ENCODE data around the gene IPPK. TPM values are rescaled to one million over a fixed set of nuclear protein-coding genes. Genes with fewer than 3 reads are reported as not detected.
A peak's percentile ranks its signal among the peaks of the same experiment; 100 is the strongest.

IPPK gene
- total RNA-seq, 1 experiment from 2014 or later, result 13.2 TPM

GRCh38 chr9:92644278-92644677 is 25.7 kb downstream of the IPPK start:
- H3K36me3 ChIP-seq, result peaks cover 82% of the 10 kb centered on the region
- no peak for DNase-seq (ENCODE audit: low read depth in 1 of 2, low spot score in 2 of 2)
- H3K27ac ChIP-seq, result no peak overlapping the region
- H3K4me1 ChIP-seq (replicated peaks), result no peaks in the 10 kb centered on the region
- H3K4me3 ChIP-seq, result no peak overlapping the region
- H3K27me3 ChIP-seq (replicated peaks), result no peaks in the 10 kb centered on the region; the same call in 1 of the 2 replicates
- H3K9me3 ChIP-seq (replicated peaks), result no peaks in the 10 kb centered on the region

GRCh38 chr9:92642564-92642963 is 27.4 kb downstream of the IPPK start:
- H3K4me1 ChIP-seq (replicated peaks), result no peaks in the 10 kb centered on the region
- no peaks in the 10 kb centered on the region for H3K9me3 ChIP-seq (replicated peaks)
- H3K27ac ChIP-seq, result no peak overlapping the region
- no peak overlapping the region for H3K4me3 ChIP-seq
- peaks cover 81% of the 10 kb centered on the region for H3K36me3 ChIP-seq
- no peak for DNase-seq (ENCODE audit: low read depth in 1 of 2, low spot score in 2 of 2)
- no peaks in the 10 kb centered on the region; the same call in 1 of the 2 replicates for H3K27me3 ChIP-seq (replicated peaks)

GRCh38 chr9:92642041-92642451 is 27.9 kb downstream of the IPPK start:
- peaks cover 81% of the 10 kb centered on the region for H3K36me3 ChIP-seq
- no peaks in the 10 kb centered on the region for H3K4me1 ChIP-seq (replicated peaks)
- DNase-seq (ENCODE audit: low read depth in 1 of 2, low spot score in 2 of 2), result no peak
- H3K27me3 ChIP-seq (replicated peaks), result no peaks in the 10 kb centered on the region; the same call in 1 of the 2 replicates
- H3K4me3 ChIP-seq, result no peak overlapping the region
- H3K27ac ChIP-seq, result no peak overlapping the region
- H3K9me3 ChIP-seq (replicated peaks), result no peaks in the 10 kb centered on the region

GRCh38 chr9:92641092-92641809 is 28.7 kb downstream of the IPPK start:
- Histone ChIP-seq H3K4me3 (no peak overlapping the region), H3K36me3 (peaks cover 76% of the 10 kb centered on the region), H3K27me3 (replicated peaks) (no peaks in the 10 kb centered on the region; the same call in 1 of the 2 replicates), H3K9me3 (replicated peaks) (no peaks in the 10 kb centered on the region), H3K4me1 (replicated peaks) (no peaks in the 10 kb centered on the region), H3K27ac (no peak overlapping the region)
- no peak for DNase-seq (ENCODE audit: low read depth in 1 of 2, low spot score in 2 of 2)

GRCh38 chr9:92640398-92641091 is 29.4 kb downstream of the IPPK start:
- H3K9me3 ChIP-seq (replicated peaks), result no peaks in the 10 kb centered on the region
- no peak for DNase-seq (ENCODE audit: low read depth in 1 of 2, low spot score in 2 of 2)
- peaks cover 72% of the 10 kb centered on the region for H3K36me3 ChIP-seq
- no peak overlapping the region for H3K27ac ChIP-seq
- no peaks in the 10 kb centered on the region for H3K4me1 ChIP-seq (replicated peaks)
- no peaks in the 10 kb centered on the region for H3K27me3 ChIP-seq (replicated peaks)
- no peak overlapping the region for H3K4me3 ChIP-seq

- Histone ChIP-seq H3K4me3 (no peak overlapping the region), H3K36me3 (peaks cover 74% of the 10 kb centered on the region)
Observed at GRCh38 chr9:92639791-92640271, 30.1 kb downstream of the IPPK start.

GRCh38 chr9:92639124-92639523 is 30.8 kb downstream of the IPPK start:
- Histone ChIP-seq H3K9me3 (replicated peaks) (no peaks in the 10 kb centered on the region), H3K4me1 (replicated peaks) (no peaks in the 10 kb centered on the region), H3K4me3 (no peak overlapping the region), H3K36me3 (peaks cover 76% of the 10 kb centered on the region), H3K27me3 (replicated peaks) (no peaks in the 10 kb centered on the region), H3K27ac (no peak overlapping the region)
- no peak for DNase-seq (ENCODE audit: low read depth in 1 of 2, low spot score in 2 of 2)

More at GRCh38 chr9:92639791-92640271, 30.1 kb downstream of the IPPK start:
- no peak for DNase-seq (ENCODE audit: low read depth in 1 of 2, low spot score in 2 of 2)
- Histone ChIP-seq H3K4me1 (replicated peaks) (no peaks in the 10 kb centered on the region), H3K9me3 (replicated peaks) (no peaks in the 10 kb centered on the region), H3K27me3 (replicated peaks) (no peaks in the 10 kb centered on the region), H3K27ac (no peak overlapping the region)

- H3K9me3 ChIP-seq (replicated peaks), result no peaks in the 10 kb centered on the region
- no peak for DNase-seq (ENCODE audit: low read depth in 1 of 2, low spot score in 2 of 2)
- no peak overlapping the region for H3K4me3 ChIP-seq
- H3K4me1 ChIP-seq (replicated peaks), result no peaks in the 10 kb centered on the region
- H3K27ac ChIP-seq, result no peak overlapping the region
- no peaks in the 10 kb centered on the region for H3K27me3 ChIP-seq (replicated peaks)
- H3K36me3 ChIP-seq, result peaks cover 76% of the 10 kb centered on the region
Observed at GRCh38 chr9:92638621-92639101, 31.3 kb downstream of the IPPK start.

- Histone ChIP-seq H3K27me3 (replicated peaks) (no peaks in the 10 kb centered on the region), H3K27ac (no peak overlapping the region), H3K4me1 (replicated peaks) (no peaks in the 10 kb centered on the region), H3K4me3 (no peak overlapping the region), H3K9me3 (replicated peaks) (no peaks in the 10 kb centered on the region), H3K36me3 (peaks cover 76% of the 10 kb centered on the region)
- DNase-seq (ENCODE audit: low read depth in 1 of 2, low spot score in 2 of 2), result no peak
Observed at GRCh38 chr9:92637886-92638620, 31.9 kb downstream of the IPPK start.

GRCh38 chr9:92637326-92637725 is 32.6 kb downstream of the IPPK start:
- Histone ChIP-seq H3K36me3 (peaks cover 74% of the 10 kb centered on the region), H3K4me3 (no peak overlapping the region), H3K4me1 (replicated peaks) (no peaks in the 10 kb centered on the region), H3K9me3 (replicated peaks) (no peaks in the 10 kb centered on the region), H3K27me3 (replicated peaks) (no peaks in the 10 kb centered on the region), H3K27ac (no peak overlapping the region)
- DNase-seq (ENCODE audit: low read depth in 1 of 2, low spot score in 2 of 2), result no peak

GRCh38 chr9:92636627-92637026 is 33.3 kb downstream of the IPPK start:
- Histone ChIP-seq H3K4me1 (replicated peaks) (no peaks in the 10 kb centered on the region), H3K27me3 (replicated peaks) (no peaks in the 10 kb centered on the region), H3K4me3 (no peak overlapping the region), H3K27ac (no peak overlapping the region), H3K9me3 (replicated peaks) (no peaks in the 10 kb centered on the region), H3K36me3 (peaks cover 74% of the 10 kb centered on the region)
- DNase-seq (ENCODE audit: low read depth in 1 of 2, low spot score in 2 of 2), result no peak

- no peak overlapping the region for H3K4me3 ChIP-seq
- no peaks in the 10 kb centered on the region for H3K4me1 ChIP-seq (replicated peaks)
- no peak for DNase-seq (ENCODE audit: low read depth in 1 of 2, low spot score in 2 of 2)
- no peaks in the 10 kb centered on the region for H3K9me3 ChIP-seq (replicated peaks)
- H3K27me3 ChIP-seq (replicated peaks), result no peaks in the 10 kb centered on the region
- H3K36me3 ChIP-seq, result peaks cover 74% of the 10 kb centered on the region
- no peak overlapping the region for H3K27ac ChIP-seq
Observed at GRCh38 chr9:92635760-92636159, 34.2 kb downstream of the IPPK start.

GRCh38 chr9:92634712-92635605 is 35.0 kb downstream of the IPPK start:
- Histone ChIP-seq H3K9me3 (replicated peaks) (no peaks in the 10 kb centered on the region), H3K36me3 (peaks cover 75% of the 10 kb centered on the region), H3K27me3 (replicated peaks) (no peaks in the 10 kb centered on the region), H3K4me3 (no peak overlapping the region), H3K27ac (no peak overlapping the region), H3K4me1 (replicated peaks) (no peaks in the 10 kb centered on the region)
- peak; percentile 55 to 74 for DNase-seq (ENCODE audit: low read depth in 1 of 2, low spot score in 2 of 2)
